NCI-H345 treated with DMSO at 0.1 percent for 48 hours (cell line): ENCODE measurements around the gene MTA2.

Source experiments
- DNase-seq: peaks from one replicate; lab custom pipeline; 2025; ENCODE audit not compliant: unreplicated experiment; lab: John Stamatoyannopoulos, UW

The MTA2 gene

DNA sequence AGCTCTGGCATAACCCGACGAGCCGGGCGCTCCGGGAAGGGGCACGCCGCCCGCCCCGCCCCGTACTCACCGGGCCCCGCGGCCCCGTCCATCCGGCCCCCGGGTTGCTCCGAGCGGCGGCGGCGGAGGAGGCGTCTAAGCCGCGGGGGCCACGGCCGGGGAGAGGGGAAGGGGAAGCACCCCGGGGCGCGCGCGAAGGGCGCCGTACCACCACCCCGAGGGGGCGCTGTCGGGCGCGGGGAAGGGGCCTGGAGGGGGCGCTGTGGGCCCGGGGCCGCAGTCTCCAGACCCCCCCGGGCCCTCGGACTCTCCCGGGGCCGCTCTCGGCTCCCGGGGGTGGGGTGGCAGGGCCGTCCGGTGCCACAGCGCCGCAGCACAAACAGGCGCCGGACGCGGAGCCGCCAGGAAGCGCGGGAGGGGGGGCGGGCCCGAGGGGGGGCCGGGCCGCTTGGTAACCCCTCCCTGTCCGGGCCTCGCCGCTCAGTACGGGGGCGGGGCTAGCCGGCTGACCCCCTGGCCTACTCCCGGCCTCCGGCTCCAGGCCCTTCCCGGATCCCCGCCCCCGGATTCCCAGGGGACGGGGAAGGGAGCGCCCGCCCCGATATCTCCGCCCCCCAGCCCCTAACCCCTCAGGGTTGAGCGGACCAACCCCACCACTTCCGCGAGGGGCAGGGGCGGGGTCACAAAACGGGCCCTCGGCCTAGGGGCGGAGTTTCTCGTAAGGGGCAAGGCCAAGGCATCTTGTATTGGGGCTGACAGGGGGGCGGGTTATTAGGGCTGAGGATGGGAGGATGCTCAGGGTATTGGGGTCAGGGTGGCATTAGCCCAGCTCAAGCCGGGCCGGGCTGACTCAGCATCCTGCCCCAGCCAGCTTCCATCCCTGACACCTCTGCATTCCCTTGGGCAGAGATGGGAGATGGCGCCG, 11.0 kb upstream of the MTA2 start, which contains the start of the genes EML3 and ROM1:
Gene EML3 (minus strand): TSS at position 410 of the 925 bp plus-strand sequence. CDS start 318 bp downstream, at position 92.
Gene ROM1 (plus strand): TSS at position 892 of the 925 bp plus-strand sequence. CDS start 25 bp downstream, at position 917.
- DNase-seq = peak; percentile 40

DNA sequence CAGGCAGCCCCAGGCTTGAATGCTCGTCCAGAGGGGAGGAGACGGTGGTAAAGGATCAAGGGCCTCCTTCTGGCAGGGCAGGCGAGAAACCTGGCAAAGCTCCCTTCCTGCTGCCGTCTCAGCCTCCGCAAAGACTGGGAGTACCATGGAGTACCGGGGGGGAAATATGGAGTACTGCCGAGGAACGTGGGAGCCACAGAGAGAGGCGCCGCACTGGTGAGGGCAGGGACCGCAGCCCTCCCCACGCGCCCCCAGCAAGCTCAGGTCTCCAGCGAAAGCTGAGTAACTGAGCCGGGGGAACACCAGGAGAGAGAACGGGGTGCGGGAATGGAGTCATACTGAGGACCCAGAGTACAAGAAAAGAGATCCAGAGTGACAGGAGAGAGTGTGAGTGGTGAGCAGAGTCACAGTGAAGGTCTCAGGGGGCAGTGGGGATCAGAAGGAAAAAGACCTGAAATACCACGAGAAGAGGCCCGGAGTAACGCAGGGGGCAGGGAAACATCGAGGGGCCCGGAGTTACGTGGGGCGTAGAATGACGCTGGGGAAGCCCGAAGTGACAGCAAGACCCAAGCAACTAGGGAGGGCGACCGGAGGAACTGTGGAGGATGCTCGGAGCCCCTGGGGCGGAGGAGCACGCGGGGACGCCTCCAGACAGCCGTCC, 10.2 kb upstream of the MTA2 start:
- no peak for DNase-seq

DNA sequence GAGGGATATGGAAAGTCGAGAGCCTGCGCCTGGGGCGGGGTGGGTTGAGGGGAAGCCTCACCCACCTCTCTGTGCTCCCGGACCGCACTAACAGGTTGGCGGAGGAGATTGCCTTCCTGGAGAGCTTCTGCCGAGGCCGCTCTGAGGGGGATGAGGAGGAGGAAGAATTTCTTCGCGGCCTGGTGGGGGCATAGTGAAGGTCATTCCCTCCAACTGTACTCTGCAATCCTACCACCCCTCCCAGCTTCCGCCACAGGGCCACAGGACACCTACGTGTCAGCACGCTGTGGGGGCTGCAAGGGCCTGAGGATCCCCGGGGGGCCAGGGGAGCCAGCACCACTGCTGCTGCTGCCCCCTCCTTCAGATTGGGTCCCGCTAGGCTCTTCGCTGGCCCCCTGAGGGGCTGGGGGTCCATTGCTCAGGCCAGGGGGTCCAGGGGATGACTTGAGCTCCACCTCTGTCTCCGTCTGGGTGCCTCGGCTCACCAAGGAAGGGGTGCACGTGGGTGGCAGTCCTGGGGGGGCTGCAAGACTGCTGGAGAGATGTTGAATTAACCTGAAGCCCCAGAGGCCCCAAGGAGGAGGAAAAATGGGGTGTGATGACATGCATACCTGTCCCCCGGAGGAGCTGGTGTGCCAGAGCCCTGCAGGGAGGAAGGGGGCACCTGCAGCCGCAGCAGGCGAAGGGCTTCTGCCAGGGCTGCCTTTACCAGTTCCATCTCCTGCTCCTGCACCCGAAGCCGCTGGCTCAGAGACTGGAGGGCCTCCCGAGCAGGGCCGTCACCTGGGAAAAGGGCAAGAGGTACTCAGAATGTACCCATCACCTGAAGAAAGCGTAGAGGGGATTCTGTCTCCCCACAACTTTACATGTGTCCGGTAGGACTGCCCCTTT, 9.4 kb upstream of the MTA2 start:
- DNase-seq = no peak

DNA sequence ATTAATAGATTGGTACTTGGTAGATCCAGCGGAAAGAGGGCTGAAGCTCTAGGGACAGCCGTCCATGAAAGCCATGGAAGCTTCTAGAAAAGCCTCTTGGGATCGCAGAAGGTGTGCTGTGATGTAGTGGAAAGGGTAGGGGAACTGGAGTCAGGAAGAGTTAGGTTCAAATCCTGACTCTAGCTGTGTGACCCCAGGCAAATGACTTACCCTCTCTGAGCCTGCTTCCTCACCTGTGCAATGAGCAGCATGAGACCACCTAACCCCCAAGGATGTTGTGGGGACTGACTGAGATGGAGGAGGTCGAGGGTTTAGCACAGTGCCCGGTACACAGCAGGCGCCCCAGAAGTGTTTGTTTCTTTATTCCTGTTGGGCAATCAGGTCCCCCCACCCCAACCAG, 8.7 kb upstream of the MTA2 start:
- no peak for DNase-seq

DNA sequence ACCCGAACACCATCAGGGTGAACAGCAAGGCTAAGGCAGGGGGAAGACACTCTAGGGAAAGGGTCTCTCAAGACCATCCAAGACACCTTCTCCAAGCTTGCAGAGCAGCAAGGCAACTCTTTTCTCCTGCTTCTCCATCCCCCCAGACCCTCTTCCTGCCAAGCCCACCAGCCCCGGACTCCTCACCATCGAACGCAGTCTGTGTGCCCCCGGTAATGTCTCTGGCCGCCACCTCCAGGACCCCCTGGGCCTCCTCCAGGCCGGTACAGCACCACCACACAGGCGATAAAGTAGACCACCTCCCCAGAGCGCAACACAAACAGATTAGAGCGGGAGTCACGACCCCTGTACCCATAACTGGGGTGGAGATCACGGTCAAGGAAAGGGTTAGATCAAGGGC, 7.1 kb upstream of the MTA2 start:
- no peak for DNase-seq

DNA sequence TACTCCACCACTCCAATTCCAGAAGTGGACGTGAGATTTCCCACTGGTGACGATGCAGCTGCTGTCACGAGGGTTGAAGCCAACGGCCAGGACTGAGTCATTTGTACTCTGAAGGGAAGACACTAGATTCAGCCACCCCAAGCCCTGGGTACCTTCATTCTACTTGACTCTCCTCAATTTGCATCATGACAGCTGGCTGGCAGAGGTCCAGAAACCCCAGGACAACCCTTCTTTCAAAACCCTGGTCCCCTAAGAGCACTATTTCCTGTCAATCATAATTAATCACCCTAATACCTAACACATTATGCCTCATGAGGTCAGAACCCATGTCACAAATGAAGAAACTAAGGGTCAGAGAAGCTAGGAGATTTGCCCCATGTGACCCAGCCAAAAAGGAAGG, 6.0 kb upstream of the MTA2 start:
- no peak for DNase-seq

DNA sequence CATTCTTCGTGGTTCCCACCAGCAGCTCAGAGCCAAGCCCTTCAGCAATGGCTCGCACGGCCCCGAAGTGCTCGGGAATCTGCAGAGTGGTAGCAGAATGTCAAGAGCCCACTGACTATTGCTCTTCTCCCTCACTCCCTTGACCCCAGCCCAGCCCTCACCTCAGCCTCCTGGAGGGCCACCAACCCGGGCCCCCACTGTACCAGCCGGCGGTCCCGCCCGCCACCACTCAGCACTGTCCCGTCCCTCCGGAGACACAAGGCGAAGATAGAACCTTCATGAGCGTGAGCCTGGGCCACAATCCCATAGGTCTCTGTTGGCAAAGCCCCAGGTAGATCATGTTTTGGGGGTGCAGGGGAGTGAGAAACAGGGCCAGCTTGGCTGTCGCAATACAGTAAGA, 4.2 kb upstream of the MTA2 start:
- DNase-seq = no peak

DNA sequence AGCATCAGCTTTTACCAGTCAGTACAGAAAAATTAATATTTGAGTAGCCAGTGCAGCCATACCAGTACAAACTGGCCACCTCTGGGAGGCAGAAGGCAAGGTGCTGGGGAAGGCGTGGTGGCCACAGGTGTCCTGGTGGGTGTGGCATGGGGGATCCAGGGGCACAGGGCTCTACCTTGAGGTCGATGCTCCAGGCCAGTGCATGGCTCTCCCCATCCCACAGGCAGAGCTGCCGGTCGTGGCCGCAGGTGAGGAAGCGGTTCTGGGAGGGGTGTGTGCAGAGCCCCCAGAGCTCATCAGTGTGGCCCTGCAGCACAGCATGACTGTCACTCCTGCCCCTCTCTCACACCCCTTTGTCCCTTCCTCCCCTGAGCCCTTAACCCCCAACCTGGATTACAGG, 3.8 kb upstream of the MTA2 start:
- DNase-seq = no peak

DNA sequence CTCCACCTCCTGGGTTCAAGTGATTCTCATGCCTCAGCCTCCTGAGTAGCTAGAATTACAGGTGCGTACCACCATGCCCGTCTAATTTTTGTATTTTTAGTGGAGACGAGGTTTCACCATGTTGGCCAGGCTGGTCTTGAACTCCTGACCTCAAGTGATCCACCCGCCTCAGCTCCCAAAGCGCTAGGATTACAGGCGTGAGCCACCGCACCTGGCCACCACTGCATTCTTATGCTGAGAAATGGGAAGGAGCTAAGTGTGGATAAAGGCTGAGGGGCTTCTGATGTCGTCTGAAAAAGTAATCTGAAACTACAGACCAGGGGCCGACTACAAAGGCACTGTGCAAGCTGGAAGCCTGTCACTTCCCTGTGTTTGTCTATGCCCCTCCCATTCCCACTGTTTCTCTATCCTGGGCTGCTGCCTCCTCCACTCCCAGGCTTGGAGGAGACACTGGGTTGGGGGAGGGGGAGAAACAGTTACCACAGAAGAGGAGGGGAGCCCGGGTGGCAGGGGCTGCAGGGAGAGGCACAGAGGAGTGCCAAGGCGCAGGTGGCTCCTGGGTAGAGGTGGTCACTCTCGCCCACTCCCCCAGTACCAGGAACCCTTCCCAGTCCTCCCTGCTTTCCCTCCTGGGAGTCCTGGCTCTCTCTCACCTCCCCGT, 2.9 kb upstream of the MTA2 start:
- no peak for DNase-seq

DNA sequence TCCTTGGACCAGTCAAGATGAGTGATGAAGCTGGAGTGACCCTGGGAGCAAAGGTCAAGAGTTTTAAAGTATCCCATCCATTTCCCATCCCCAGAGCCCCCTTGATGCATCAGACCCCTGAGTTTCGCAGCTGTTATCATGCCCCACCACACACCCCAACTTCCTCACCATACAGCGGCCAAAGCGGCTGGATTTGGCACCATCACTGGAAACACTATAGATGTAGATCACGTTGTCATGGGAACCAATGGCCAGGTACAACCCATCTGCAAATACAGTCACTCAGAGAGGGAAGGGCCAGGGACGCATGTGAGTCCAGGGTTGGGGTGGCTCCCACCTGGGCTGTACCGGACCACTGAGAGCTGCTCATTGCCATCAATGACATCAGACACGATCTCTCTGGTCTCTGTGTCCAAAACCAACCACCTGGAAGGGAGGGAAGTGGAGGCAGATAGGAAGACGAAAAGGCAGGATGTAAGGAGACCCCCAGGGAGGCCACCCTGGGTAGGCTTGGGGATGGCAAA, 2.2 kb upstream of the MTA2 start:
- DNase-seq = no peak

DNA sequence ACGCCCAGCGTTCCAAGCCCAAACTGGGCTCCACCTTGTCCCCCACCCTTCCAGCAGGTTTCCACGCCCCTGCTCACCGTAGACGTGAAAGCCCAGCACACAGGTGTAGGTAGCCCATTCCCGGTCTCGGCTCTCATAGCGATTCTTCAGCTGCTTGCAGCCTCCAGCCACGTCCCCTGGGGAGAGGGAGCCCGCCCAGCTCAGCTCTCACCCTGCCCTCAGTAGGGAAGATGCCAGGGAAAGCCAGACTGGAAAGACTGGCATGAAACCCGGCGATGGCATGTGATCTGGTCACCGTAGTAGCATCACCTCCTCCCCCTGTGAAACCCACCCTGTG, 1.4 kb upstream of the MTA2 start:
- DNase-seq = no peak

DNA sequence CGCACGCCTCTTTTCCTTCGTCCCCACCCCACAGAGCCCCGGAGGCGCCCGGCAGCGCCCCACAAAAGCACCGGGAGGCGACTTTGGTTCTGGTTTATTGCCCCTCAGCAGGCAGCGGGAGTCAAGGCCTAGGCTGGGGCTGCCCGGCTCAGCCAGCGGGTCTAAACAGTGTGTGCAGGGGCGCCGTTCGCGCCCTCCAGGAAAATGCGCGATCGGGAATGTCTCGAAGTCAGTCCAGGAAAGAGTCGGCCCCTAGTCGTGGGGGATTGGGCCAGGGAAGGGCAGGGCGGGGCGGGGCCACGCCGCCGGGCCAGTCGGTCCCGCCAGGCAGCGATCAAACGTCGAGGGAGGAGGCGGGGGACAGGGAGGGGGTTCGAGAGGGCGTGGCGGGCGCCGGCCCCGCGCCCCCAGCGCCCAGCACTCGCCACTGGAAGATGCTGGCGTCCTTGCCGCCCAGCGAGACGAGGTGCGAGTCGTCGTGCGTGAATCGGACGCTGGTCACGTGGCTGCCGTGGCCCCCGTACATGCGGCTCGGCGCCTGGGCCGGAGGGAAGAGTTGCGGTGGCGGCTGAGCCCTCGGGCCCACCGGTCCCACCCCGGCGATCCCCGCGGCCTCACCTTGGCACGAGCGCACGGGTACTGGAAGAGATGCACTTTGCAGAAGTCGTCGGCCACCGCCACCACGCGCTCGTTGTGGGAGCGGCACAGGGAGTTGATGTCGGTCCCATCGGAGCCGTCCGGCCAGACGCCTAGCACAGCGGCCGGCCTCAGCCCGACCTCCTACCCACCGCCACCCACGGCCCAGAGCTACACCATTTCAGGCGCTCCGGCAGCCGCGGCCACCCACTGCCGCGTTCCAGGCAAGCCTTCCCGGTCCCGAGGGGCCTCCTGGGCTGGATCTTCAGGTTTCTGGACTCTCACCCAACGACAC, 741 bp upstream of the MTA2 start:
- DNase-seq = peak; percentile 33

DNA sequence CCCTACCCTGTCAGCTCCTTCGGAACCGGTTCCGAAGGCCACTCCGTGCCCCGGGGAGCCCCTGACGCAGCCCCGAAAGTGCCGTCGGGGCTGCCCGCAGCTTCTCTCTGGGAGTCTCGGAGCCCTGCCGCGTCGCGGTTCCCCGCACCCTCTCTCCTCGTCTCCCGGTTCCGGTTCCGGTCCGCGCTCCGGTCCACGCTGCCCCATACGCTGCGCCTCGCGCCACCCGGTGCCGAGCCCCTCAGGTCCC, 618 bp downstream of the MTA2 start:
- no peak for DNase-seq

DNA sequence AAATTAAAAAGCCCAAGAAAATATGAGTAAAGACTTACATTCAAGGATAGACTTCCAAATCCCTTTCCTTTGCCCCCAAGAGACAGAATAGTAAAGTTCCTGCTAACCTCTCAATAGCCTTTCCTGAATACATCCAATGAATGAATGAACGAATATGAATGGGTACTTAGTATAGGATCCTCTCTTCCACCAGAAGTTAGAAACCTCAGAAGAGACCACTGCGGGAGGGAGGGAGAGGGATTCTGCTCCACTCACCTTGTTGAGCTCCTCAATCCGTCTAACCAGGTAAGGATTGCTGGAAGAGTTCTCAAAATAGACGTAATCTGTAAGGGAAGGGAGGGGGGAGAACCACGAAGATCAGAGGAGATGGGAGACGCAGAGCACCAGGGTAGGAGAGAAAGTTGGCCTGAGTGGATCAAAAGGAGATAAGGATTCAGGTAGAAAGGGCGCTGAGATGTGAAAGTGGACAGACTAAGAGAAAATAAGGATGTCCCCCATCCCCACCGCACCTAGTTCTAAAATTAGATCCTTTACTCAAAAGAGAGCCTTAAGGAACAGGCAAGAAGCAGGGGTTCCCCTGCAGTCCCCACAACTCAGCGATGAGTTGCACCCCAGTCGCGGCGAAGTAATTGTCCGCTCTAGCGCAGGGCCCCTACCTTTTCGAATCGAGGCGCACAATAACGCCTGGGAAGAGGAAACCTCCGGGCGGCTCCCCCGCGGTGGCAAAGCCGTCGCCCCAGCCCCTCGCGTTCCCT, 1.1 kb downstream of the MTA2 start:
- no peak for DNase-seq

DNA sequence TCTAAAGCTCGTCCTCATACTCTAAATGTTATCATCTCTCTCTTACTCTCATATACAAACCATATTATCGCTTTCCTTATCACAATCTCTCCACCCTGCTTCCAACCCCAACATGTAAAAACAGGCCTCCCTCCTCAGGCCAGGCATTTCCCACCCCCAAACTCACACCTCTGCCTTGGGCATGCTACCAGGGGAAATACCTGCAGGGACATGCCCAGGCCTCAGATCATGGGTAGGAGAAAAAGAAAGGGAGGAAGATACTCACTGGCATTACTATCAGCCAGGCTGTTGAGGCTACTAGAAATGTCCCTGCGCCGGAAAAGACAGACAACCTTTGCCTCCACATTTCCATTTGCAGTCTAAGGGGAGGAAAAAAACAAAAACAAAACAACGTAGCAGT, 1.8 kb downstream of the MTA2 start:
- DNase-seq = no peak

DNA sequence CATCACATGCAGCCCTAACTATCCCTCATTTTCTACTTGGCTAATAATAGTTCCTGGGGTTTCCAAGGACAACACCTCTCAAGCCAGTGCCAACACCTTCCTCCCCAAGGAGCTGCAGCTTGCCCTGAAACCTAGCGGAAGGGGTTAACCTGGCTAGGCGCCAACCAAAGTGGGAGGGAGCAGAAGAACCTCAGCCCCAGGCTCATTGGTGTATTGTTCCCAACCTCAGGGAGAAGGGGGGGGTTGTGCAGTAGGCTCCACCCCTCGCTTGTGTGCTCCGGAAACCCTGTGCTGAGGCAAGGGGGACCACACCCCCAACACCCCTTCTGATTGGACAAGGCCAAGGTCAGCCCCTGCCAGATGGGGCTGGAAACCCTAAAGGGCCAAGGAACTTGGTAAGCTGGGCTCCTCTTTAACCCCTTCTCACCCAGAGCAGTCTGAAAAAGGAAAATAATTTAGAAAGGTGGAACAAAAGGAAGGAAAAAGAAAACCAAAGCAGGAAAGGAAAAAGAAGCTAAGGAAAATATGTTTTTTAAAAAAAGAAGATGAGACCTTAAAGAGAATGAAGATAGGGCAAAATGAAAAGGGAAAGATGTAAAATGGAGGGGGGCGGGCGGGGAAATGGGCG, 2.5 kb downstream of the MTA2 start:
- peak; percentile 60 for DNase-seq

DNA sequence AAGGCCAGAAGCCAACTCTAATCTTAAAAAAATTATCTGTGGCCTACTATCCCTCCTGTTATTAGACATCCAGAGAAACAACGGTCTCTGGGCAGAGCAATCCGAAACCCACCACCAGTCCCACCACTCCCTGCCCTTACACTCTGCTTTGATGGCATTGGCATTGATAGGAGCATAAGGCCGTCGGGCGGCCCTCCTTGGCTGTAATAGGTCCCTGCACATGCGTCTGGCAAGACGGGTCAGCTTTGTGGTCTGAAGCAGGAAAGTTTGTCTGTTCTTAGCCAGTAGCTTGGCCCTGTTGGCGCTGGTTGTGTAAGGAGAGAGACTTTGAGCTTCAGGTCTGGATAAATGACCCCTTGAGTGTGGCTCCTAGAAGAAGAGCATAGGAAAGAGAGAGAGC, 6.5 kb downstream of the MTA2 start:
- DNase-seq = no peak

DNA sequence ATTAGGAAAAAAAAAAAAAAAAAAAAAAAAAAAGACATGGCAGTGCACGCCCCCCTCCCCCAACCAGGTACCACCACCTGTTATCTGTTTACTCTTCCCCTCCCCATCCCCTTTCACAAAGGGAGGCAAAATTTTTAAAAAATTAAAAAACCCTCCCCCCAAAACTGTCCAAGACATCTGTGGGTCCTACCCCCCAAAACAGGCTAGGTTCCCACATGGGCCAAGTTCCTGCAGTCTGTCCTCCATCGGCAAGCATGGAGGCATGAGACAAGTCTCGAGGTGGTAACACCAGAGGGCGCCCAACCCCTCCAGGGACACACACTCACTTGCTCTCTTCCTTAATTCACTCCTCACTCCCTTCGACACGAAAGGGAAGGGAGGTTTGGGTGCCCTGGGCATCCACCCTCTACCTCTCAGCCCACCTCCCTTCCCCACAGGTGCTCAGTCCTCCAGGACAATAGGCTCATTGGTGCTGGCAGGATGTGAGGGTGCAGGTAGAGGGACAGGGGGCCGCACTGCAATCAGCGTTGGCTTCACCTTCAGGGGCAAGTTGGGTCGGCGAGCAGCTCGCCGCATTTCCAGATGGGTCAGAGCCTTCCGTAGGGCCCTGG, 8.1 kb downstream of the MTA2 start:
- peak; percentile 13 for DNase-seq
